HepG2 (cell line): ENCODE results near the gene KIF1B. TPM values are rescaled to one million over a fixed set of nuclear protein-coding genes. Genes with fewer than 3 reads are reported as not detected.

Experiments used
- ARNT2 ChIP-seq: sonication (generic); formaldehyde crosslinking; IDR thresholded peaks from 2 replicates; pipeline ENCODE4 v1.8.0; 2022; ENCODE audit warnings: mild to moderate bottlenecking, low read depth, missing genetic modification reagents, moderate library complexity
- ATRX ChIP-seq: sonication (generic); formaldehyde crosslinking; IDR thresholded peaks from 2 replicates; pipeline ENCODE4 v1.4.0; 2020; ENCODE audit warnings: missing genetic modification reagents, borderline replicate concordance
- BORCS8-MEF2B ChIP-seq: sonication (generic); formaldehyde crosslinking; IDR thresholded peaks from 2 replicates; pipeline ENCODE4 v1.8.0; 2022; ENCODE audit warnings: mild to moderate bottlenecking, missing genetic modification reagents
- CBFB ChIP-seq: sonication (generic); formaldehyde crosslinking; IDR thresholded peaks from 2 replicates; pipeline ENCODE4 v1.4.0; 2020; ENCODE audit warnings: missing genetic modification reagents
- HCFC1 ChIP-seq: fragments of 150-350 bp; IDR thresholded peaks from 2 replicates; pipeline ENCODE4 v1.6.1; 2014; ENCODE audit warnings: low read depth, low read length
- HNRNPUL1 ChIP-seq: fragments of 200-400 bp; formaldehyde crosslinking; IDR thresholded peaks from 2 replicates; pipeline ENCODE4 v1.6.1; 2017; ENCODE audit warnings: low read depth, mild to moderate bottlenecking, low read length, moderate library complexity
- HOXA3 ChIP-seq: sonication (generic); formaldehyde crosslinking; IDR thresholded peaks from 2 replicates; pipeline ENCODE4 v1.5.0; 2020; ENCODE audit warnings: missing genetic modification reagents
- HOXA5 ChIP-seq: sonication (generic); formaldehyde crosslinking; IDR thresholded peaks from 2 replicates; pipeline ENCODE4 v1.4.0; 2020; ENCODE audit warnings: missing genetic modification reagents
- NFIC ChIP-seq: IDR thresholded peaks from 2 replicates; pipeline ENCODE4 v1.6.1; 2012; ENCODE audit warnings: mild to moderate bottlenecking, low read length, inconsistent platforms
- POGZ ChIP-seq: sonication (generic); formaldehyde crosslinking; IDR thresholded peaks from 2 replicates; pipeline ENCODE4 v1.4.0; 2020; ENCODE audit warnings: mild to moderate bottlenecking, missing genetic modification reagents
- RARG ChIP-seq: sonication (generic); formaldehyde crosslinking; IDR thresholded peaks from 2 replicates; pipeline ENCODE4 v1.4.0; 2020; ENCODE audit warnings: low read depth, mild to moderate bottlenecking, missing genetic modification reagents
- SIN3B ChIP-seq: fragments of 150-350 bp; IDR thresholded peaks from 2 replicates; pipeline ENCODE4 v1.6.1; 2014; ENCODE audit warnings: low read length
- TAF15 ChIP-seq: fragments of 200-400 bp; formaldehyde crosslinking; IDR thresholded peaks from one replicate; pipeline ENCODE4 v1.6.1; 2018; ENCODE audit warnings: mild to moderate bottlenecking, low read depth, low read length; ENCODE audit not compliant: poor library complexity, severe bottlenecking
- ZBTB42 ChIP-seq: sonication (generic); formaldehyde crosslinking; IDR thresholded peaks from 2 replicates; pipeline ENCODE4 v1.5.0; 2020; ENCODE audit warnings: mild to moderate bottlenecking, missing genetic modification reagents
- ZEB1 ChIP-seq: IDR thresholded peaks from 2 replicates; pipeline ENCODE4 v1.6.1; 2012; ENCODE audit warnings: mild to moderate bottlenecking, low read depth, inconsistent platforms; ENCODE audit not compliant: insufficient replicate concordance
- ZFY ChIP-seq: sonication (generic); formaldehyde crosslinking; IDR thresholded peaks from 2 replicates; pipeline ENCODE4 v1.4.0; 2020; ENCODE audit warnings: missing genetic modification reagents
- ZNF317 ChIP-seq: sonication (generic); formaldehyde crosslinking; IDR thresholded peaks from 2 replicates; pipeline ENCODE4 v1.5.0; 2020; ENCODE audit warnings: mild to moderate bottlenecking, missing genetic modification reagents
- ZNF678 ChIP-seq: sonication (generic); formaldehyde crosslinking; IDR thresholded peaks from 2 replicates; pipeline ENCODE4 v1.4.0; 2020; ENCODE audit warnings: mild to moderate bottlenecking, missing genetic modification reagents
- ZNF703 ChIP-seq: sonication (generic); formaldehyde crosslinking; IDR thresholded peaks from 2 replicates; pipeline ENCODE4 v1.5.1; 2020; ENCODE audit warnings: missing genetic modification reagents, mild to moderate bottlenecking, moderate library complexity, borderline replicate concordance
- polyA plus RNA-seq, 8 experiments: library from polyadenylated mRNA; depleted of rRNA in 3 of 8; stranded (reverse) in 7 of 8; unstranded in 1 of 8; fragments of >200 nt; fragmentation: Illumina TruSeq in 4 of 8; extraction: Trizol in 4 of 8; gene quantifications; 2 replicates each; pipeline versions ENCODE4 v1.2.1 to v1.2.3, GENCODE V29; 2011 to 2016; ENCODE audit warnings: low read depth in 4 of 8, missing spikeins in 1 of 8, mixed read lengths in 1 of 8; ENCODE audit not compliant: insufficient read depth in 1 of 8
- total RNA-seq, 5 experiments: library from RNA; depleted of rRNA; stranded (reverse); fragments of >200 nt; fragmentation: Illumina TruSeq; extraction: Trizol; gene quantifications; 2 replicates each; pipeline ENCODE4 v1.2.3, GENCODE V29; 2016; ENCODE audit warnings: low read depth in 1 of 5
- TF ChIP-seq, protein P1 (sequence below): sonication (generic); formaldehyde crosslinking; IDR thresholded peaks from 2 replicates; pipeline ENCODE4 v1.5.0; 2020; ENCODE audit warnings: missing genetic modification reagents
- TF ChIP-seq, protein P2 (sequence below): IDR thresholded peaks from 2 replicates; pipeline ENCODE4 v1.6.1; 2016; ENCODE audit warnings: low read depth, borderline replicate concordance
- TF ChIP-seq, protein P3 (sequence below): sonication (generic); formaldehyde crosslinking; IDR thresholded peaks from 2 replicates; pipeline ENCODE4 v1.5.1; 2020; ENCODE audit warnings: mild to moderate bottlenecking, missing genetic modification reagents, moderate library complexity

The KIF1B gene
- total and polyA plus RNA-seq, 2 of the 13 experiments (the other 11 are each of a cell fraction or from before 2014, with no cell fraction given): 26.7 to 32.5 TPM

DNA sequence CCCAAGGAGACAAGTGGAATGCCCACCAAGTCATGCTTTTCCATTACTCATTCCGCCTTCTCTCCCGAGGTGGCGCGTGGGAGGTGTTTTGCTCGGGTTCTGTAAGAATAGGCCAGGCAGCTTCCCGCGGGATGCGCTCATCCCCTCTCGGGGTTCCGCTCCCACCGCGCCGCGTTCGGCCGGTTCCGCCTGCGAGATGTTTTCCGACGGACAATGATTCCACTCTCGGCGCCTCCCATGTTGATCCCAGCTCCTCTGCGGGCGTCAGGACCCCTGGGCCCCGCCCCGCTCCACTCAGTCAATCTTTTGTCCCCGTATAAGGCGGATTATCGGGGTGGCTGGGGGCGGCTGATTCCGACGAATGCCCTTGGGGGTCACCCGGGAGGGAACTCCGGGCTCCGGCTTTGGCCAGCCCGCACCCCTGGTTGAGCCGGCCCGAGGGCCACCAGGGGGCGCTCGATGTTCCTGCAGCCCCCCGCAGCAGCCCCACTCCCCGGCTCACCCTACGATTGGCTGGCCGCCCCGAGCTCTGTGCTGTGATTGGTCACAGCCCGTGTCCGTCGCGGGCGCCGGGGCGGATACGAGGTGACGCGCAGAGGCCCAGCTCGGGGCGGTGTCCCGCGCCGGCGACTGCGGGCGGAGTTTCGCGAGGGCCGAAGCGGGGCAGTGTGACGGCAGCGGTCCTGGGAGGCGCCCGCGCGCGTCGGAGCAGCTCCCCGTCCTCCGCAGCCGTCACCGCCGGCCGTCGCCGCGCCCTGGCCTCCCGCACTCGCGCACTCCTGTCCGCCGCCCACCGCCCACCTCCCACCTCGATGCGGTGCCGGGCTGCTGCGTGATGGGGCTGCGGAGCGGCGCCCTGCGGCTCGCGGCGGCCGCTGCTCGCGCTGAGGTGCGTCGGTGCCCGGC lies at the start of gene KIF1B (continued):
- 0 out of 2 replicates have a peak, but pooled peaks have one; percentile 13 for TF ChIP-seq RARG
- TF ChIP-seq CBFB (CRISPR knock-in tag): peak; percentile 73
- TF ChIP-seq, protein P1, sequence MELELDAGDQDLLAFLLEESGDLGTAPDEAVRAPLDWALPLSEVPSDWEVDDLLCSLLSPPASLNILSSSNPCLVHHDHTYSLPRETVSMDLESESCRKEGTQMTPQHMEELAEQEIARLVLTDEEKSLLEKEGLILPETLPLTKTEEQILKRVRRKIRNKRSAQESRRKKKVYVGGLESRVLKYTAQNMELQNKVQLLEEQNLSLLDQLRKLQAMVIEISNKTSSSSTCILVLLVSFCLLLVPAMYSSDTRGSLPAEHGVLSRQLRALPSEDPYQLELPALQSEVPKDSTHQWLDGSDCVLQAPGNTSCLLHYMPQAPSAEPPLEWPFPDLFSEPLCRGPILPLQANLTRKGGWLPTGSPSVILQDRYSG (CRISPR knock-in tag): no peak
- TF ChIP-seq ZNF317: peak; percentile 76
- no peak for TF ChIP-seq TAF15
- peak; percentile 86 for TF ChIP-seq ARNT2 (CRISPR knock-in tag)
- peak; percentile 86; the same call in 1 of the 2 replicates for TF ChIP-seq HOXA5 (CRISPR knock-in tag)
- peak; percentile 81 for TF ChIP-seq ZFY (CRISPR knock-in tag)
- peak; percentile 95 for TF ChIP-seq POGZ (CRISPR knock-in tag)
- TF ChIP-seq ZBTB42: no peak
- TF ChIP-seq HOXA3 (CRISPR knock-in tag): peak; percentile 86
- TF ChIP-seq HCFC1: no peak
- no peak for TF ChIP-seq ZEB1
- TF ChIP-seq, protein P2, sequence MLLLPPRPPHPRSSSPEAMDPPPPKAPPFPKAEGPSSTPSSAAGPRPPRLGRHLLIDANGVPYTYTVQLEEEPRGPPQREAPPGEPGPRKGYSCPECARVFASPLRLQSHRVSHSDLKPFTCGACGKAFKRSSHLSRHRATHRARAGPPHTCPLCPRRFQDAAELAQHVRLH: peak; percentile 88
- TF ChIP-seq ZNF678 (CRISPR knock-in tag): no peak
- TF ChIP-seq NFIC: no peak
- TF ChIP-seq ZNF703: 0 out of 2 replicates have a peak, but pooled peaks have one; percentile 50
- no peak for TF ChIP-seq SIN3B
- peak; percentile 84 for TF ChIP-seq BORCS8-MEF2B (CRISPR knock-in tag)
- peak; percentile 60; the same call in 1 of the 2 replicates for TF ChIP-seq HNRNPUL1
- TF ChIP-seq, protein P3, sequence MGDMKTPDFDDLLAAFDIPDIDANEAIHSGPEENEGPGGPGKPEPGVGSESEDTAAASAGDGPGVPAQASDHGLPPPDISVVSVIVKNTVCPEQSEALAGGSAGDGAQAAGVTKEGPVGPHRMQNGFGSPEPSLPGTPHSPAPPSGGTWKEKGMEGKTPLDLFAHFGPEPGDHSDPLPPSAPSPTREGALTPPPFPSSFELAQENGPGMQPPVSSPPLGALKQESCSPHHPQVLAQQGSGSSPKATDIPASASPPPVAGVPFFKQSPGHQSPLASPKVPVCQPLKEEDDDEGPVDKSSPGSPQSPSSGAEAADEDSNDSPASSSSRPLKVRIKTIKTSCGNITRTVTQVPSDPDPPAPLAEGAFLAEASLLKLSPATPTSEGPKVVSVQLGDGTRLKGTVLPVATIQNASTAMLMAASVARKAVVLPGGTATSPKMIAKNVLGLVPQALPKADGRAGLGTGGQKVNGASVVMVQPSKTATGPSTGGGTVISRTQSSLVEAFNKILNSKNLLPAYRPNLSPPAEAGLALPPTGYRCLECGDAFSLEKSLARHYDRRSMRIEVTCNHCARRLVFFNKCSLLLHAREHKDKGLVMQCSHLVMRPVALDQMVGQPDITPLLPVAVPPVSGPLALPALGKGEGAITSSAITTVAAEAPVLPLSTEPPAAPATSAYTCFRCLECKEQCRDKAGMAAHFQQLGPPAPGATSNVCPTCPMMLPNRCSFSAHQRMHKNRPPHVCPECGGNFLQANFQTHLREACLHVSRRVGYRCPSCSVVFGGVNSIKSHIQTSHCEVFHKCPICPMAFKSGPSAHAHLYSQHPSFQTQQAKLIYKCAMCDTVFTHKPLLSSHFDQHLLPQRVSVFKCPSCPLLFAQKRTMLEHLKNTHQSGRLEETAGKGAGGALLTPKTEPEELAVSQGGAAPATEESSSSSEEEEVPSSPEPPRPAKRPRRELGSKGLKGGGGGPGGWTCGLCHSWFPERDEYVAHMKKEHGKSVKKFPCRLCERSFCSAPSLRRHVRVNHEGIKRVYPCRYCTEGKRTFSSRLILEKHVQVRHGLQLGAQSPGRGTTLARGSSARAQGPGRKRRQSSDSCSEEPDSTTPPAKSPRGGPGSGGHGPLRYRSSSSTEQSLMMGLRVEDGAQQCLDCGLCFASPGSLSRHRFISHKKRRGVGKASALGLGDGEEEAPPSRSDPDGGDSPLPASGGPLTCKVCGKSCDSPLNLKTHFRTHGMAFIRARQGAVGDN (CRISPR knock-in tag): peak; percentile 83
- no peak for TF ChIP-seq ATRX (CRISPR knock-in tag)
